A549 (cell line): Measurements from ENCODE around the gene CIAPIN1. TPM values are rescaled to one million over a fixed set of nuclear protein-coding genes. Genes with fewer than 3 reads are reported as not detected.

Source experiments
- ATAC-seq, 2 experiments: fragments of 200-7000 bp in 1 of 2; fragments of >200 bp in 1 of 2; cut with Nextera tagmentation in 1 of 2; cut with Tn5 transposase in 1 of 2; 3 replicates each; pipeline versions ENCODE4 v1.8.0 to v1.9.1; 2018 to 2020; ENCODE audit warnings: mild to moderate bottlenecking in 1 of 2, moderate library complexity in 1 of 2
- CTCF ChIA-PET: fragments of 300-600 bp; sonication (Branson Sonifier 250); formaldehyde crosslinking; extraction: SDS; loops from one replicate; lab custom pipeline; 2021; ENCODE audit warnings: antibody characterized with exemption, inconsistent platforms; lab: Yijun Ruan, JAX
- POLR2A ChIA-PET: fragments of 350-600 bp; formaldehyde crosslinking; extraction: SDS; loops from one replicate; lab custom pipeline; 2021; ENCODE audit warnings: antibody characterized with exemption, inconsistent platforms; lab: Yijun Ruan, JAX
- DNase-seq, 2 experiments: peaks; one replicate each; pipeline versions ENCODE4 v3.0.0 to v3.0.0-alpha.2; 2011 to 2016; ENCODE audit warnings: low read depth in 1 of 2, low spot score in 1 of 2
- FAIRE-seq: peaks from 2 replicates; lab custom pipeline; 2011; peaks lifted over from hg19 to GRCh38; lab: Jason Lieb, UNC
- H3K27ac ChIP-seq, 2 experiments: fragments of >200 bp; sonication (Bioruptor Twin); formaldehyde crosslinking; 3 replicates each; pipeline ENCODE4 v1.5.1; 2016 to 2017
- H3K4me1 ChIP-seq: fragments of >200 bp; sonication (Bioruptor Twin); formaldehyde crosslinking; 3 replicates; pipeline ENCODE4 v1.6.1; 2016
- H3K4me2 ChIP-seq: fragments of >200 bp; sonication (Bioruptor Twin); formaldehyde crosslinking; 3 replicates; pipeline ENCODE4 v1.6.1; 2016
- H3K4me3 ChIP-seq: fragments of >200 bp; sonication (Bioruptor Twin); formaldehyde crosslinking; 3 replicates; pipeline ENCODE4 v1.5.1; 2016
- H3K9me3 ChIP-seq: fragments of >200 bp; sonication (Bioruptor Twin); formaldehyde crosslinking; 3 replicates; pipeline ENCODE4 v1.6.1; 2016
- CEBPB ChIP-seq, 2 experiments: fragments of >200 bp in 1 of 2; sonication (Bioruptor Twin) in 1 of 2; formaldehyde crosslinking in 1 of 2; IDR thresholded peaks; 2 replicates each; pipeline ENCODE4 v1.6.1; 2012 to 2016
- CHD4 ChIP-seq: fragments of 200-600 bp; sonication (generic); IDR thresholded peaks from 2 replicates; pipeline ENCODE4 v1.6.1; 2016; ENCODE audit warnings: antibody characterized with exemption, mild to moderate bottlenecking, borderline replicate concordance
- EHF ChIP-seq: fragments of 250-450 bp; sonication (Bioruptor Pico); IDR thresholded peaks from 2 replicates; pipeline ENCODE4 v1.5.0; 2020; ENCODE audit warnings: mild to moderate bottlenecking
- EHMT2 ChIP-seq: fragments of 200-600 bp; sonication (generic); IDR thresholded peaks from 2 replicates; pipeline ENCODE4 v1.6.1; 2016; ENCODE audit warnings: antibody characterized with exemption, low read depth, mild to moderate bottlenecking, moderate library complexity
- EP300 ChIP-seq, 2 experiments: fragments of >200 bp; sonication (Bioruptor Twin); formaldehyde crosslinking; IDR thresholded peaks; 2 replicates in 1 of 2; 3 replicates in 1 of 2; pipeline ENCODE4 v1.6.1; 2016 to 2017
- FOSL2 ChIP-seq, 2 experiments: fragments of 450-650 bp in 1 of 2; fragments of >200 bp in 1 of 2; sonication (Bioruptor Twin) in 1 of 2; formaldehyde crosslinking; IDR thresholded peaks; 2 replicates each; pipeline versions ENCODE4 v1.5.0 to v1.6.1; 2016 to 2020; ENCODE audit warnings: mild to moderate bottlenecking in 1 of 2, moderate library complexity in 1 of 2
- FOXS1 ChIP-seq: fragments of 250-450 bp; sonication (Bioruptor Pico); IDR thresholded peaks from 2 replicates; pipeline ENCODE4 v1.5.0; 2020; ENCODE audit warnings: mild to moderate bottlenecking, moderate library complexity
- HDAC2 ChIP-seq: fragments of 200-600 bp; sonication (generic); IDR thresholded peaks from 2 replicates; pipeline ENCODE4 v1.6.1; 2016
- HEYL ChIP-seq: fragments of 250-450 bp; sonication (Bioruptor Pico); IDR thresholded peaks from 2 replicates; pipeline ENCODE4 v1.8.0; 2021; ENCODE audit warnings: mild to moderate bottlenecking, moderate library complexity
- HOXB13 ChIP-seq: fragments of 250-450 bp; sonication (Bioruptor Pico); IDR thresholded peaks from 2 replicates; pipeline ENCODE4 v1.5.0; 2020; ENCODE audit warnings: low read depth, mild to moderate bottlenecking, moderate library complexity
- HOXB5 ChIP-seq: fragments of 250-450 bp; sonication (Bioruptor Pico); IDR thresholded peaks from 2 replicates; pipeline ENCODE4 v1.5.0; 2020; ENCODE audit warnings: mild to moderate bottlenecking, moderate library complexity
- JUN ChIP-seq, 2 experiments: fragments of >200 bp; sonication (Bioruptor Twin); formaldehyde crosslinking; IDR thresholded peaks; 2 replicates in 1 of 2; 3 replicates in 1 of 2; pipeline ENCODE4 v1.6.1; 2016 to 2017
- KDM5A ChIP-seq: fragments of 200-600 bp; sonication (generic); IDR thresholded peaks from 2 replicates; pipeline ENCODE4 v1.6.1; 2016; ENCODE audit warnings: antibody characterized with exemption, mild to moderate bottlenecking
- MAFK ChIP-seq: fragments of 450-650 bp; IDR thresholded peaks from 2 replicates; pipeline ENCODE4 v1.6.1; 2014; ENCODE audit not compliant: partially characterized antibody
- MAZ ChIP-seq: fragments of 150-350 bp; IDR thresholded peaks from 2 replicates; pipeline ENCODE4 v1.6.1; 2014; ENCODE audit warnings: antibody characterized with exemption, low read depth, low read length, borderline replicate concordance
- MYC ChIP-seq: IDR thresholded peaks from 2 replicates; pipeline ENCODE4 v1.6.1; 2012; ENCODE audit warnings: mild to moderate bottlenecking, inconsistent platforms, low read length, improper control_type of control experiment, borderline replicate concordance
- NFE2L2 ChIP-seq: fragments of 150-350 bp; conservative IDR thresholded peaks from 2 replicates; pipeline ENCODE4 v1.6.1; 2014; ENCODE audit warnings: low read length
- NPAS2 ChIP-seq: fragments of 250-450 bp; sonication (Bioruptor Pico); IDR thresholded peaks from 2 replicates; pipeline ENCODE4 v1.8.0; 2022; ENCODE audit warnings: mild to moderate bottlenecking, moderate library complexity, borderline replicate concordance
- PHF8 ChIP-seq: fragments of 200-600 bp; sonication (generic); IDR thresholded peaks from 2 replicates; pipeline ENCODE4 v1.6.1; 2016; ENCODE audit warnings: low read depth, mild to moderate bottlenecking, antibody characterized with exemption, moderate library complexity, borderline replicate concordance
- POLR2AphosphoS2 ChIP-seq: conservative IDR thresholded peaks from 2 replicates; pipeline ENCODE4 v1.6.1; 2012; ENCODE audit warnings: low read length, improper control_type of control experiment, inconsistent platforms
- RAD21 ChIP-seq, 2 experiments: fragments of >200 bp in 1 of 2; sonication (Bioruptor Twin) in 1 of 2; formaldehyde crosslinking in 1 of 2; IDR thresholded peaks in 1 of 2; conservative IDR thresholded peaks in 1 of 2; 2 replicates in 1 of 2; 3 replicates in 1 of 2; pipeline ENCODE4 v1.6.1; 2012 to 2018; ENCODE audit warnings: inconsistent platforms in 1 of 2
- RARB ChIP-seq: fragments of 250-450 bp; sonication (Bioruptor Pico); IDR thresholded peaks from 2 replicates; pipeline ENCODE4 v1.8.0; 2021; ENCODE audit warnings: mild to moderate bottlenecking, moderate library complexity
- RFX5 ChIP-seq: fragments of 450-650 bp; IDR thresholded peaks from 2 replicates; pipeline ENCODE4 v1.7.1; 2014; ENCODE audit warnings: antibody characterized with exemption, mild to moderate bottlenecking, moderate library complexity
- RNF2 ChIP-seq: fragments of 200-600 bp; sonication (generic); IDR thresholded peaks from 2 replicates; pipeline ENCODE4 v1.6.1; 2016; ENCODE audit warnings: low read depth, mild to moderate bottlenecking, antibody characterized with exemption, moderate library complexity, borderline replicate concordance
- SMC3 ChIP-seq: fragments of >200 bp; sonication (Bioruptor Twin); formaldehyde crosslinking; IDR thresholded peaks from 3 replicates; pipeline ENCODE4 v1.6.1; 2018; ENCODE audit warnings: inconsistent platforms
- SREBF2 ChIP-seq: fragments of 450-650 bp; IDR thresholded peaks from 2 replicates; pipeline ENCODE4 v1.6.1; 2014; ENCODE audit warnings: mild to moderate bottlenecking, moderate library complexity
- TP53 ChIP-seq: fragments of 250-450 bp; sonication (Bioruptor Pico); IDR thresholded peaks from 2 replicates; pipeline ENCODE4 v1.5.0; 2021; ENCODE audit warnings: mild to moderate bottlenecking, moderate library complexity
- ZC3H11A ChIP-seq: fragments of 450-650 bp; IDR thresholded peaks from 2 replicates; pipeline ENCODE4 v1.6.1; 2014; ENCODE audit warnings: antibody characterized with exemption, mild to moderate bottlenecking
- ZFP36 ChIP-seq: fragments of 450-650 bp; IDR thresholded peaks from 2 replicates; pipeline ENCODE4 v1.6.1; 2014; ENCODE audit warnings: borderline replicate concordance; ENCODE audit not compliant: partially characterized antibody
- ZNF302 ChIP-seq: fragments of 250-450 bp; sonication (Bioruptor Pico); IDR thresholded peaks from 2 replicates; pipeline ENCODE4 v1.9.0; 2021; ENCODE audit warnings: inconsistent platforms, mild to moderate bottlenecking, moderate library complexity
- WGBS: methylation state at CpG from one replicate; pipeline ENCODE4 v1.1.6; 2017; ENCODE audit errors: missing lambda C conversion rate; 5-methylcytosine and 5-hydroxymethylcytosine counted together
- polyA minus RNA-seq: library from RNA; depleted of rRNA, polyadenylated mRNA; stranded (reverse); fragments of >200 nt; gene quantifications from 2 replicates; pipeline ENCODE4 v1.2.3, GENCODE V29; 2011; rRNA and poly(A)+ RNA removed
- polyA plus RNA-seq, 4 experiments: library from polyadenylated mRNA; depleted of rRNA in 3 of 4; stranded (reverse); fragments of >200 nt; fragmentation: RNase III in 1 of 4; extraction: RNeasy Plus Mini Kit Qiagen cat#74134 plus additional on column Dnase treatment in 1 of 4; gene quantifications; 2 replicates in 3 of 4; 3 replicates in 1 of 4; pipeline ENCODE4 v1.2.3, GENCODE V29; 2011 to 2017
- TF ChIP-seq, protein P1 (sequence below): IDR thresholded peaks from 2 replicates; pipeline ENCODE4 v1.6.1; 2012; ENCODE audit warnings: low read depth, borderline replicate concordance
- TF ChIP-seq, protein P2 (sequence below): fragments of >200 bp; sonication (Bioruptor Twin); formaldehyde crosslinking; IDR thresholded peaks from 2 replicates; pipeline ENCODE4 v1.6.1; 2016
- TF ChIP-seq, protein P3 (sequence below): fragments of >200 bp; sonication (Bioruptor Twin); formaldehyde crosslinking; IDR thresholded peaks from 3 replicates; pipeline ENCODE4 v1.5.1; 2016
- TF ChIP-seq, protein P4 (sequence below): fragments of >200 bp; sonication (Bioruptor Twin); formaldehyde crosslinking; IDR thresholded peaks from 3 replicates; pipeline ENCODE4 v1.6.1; 2016
- TF ChIP-seq, protein P5 (sequence below): fragments of 150-350 bp; IDR thresholded peaks from 2 replicates; pipeline ENCODE4 v1.6.1; 2014; ENCODE audit warnings: low read depth, mild to moderate bottlenecking, low read length

CIAPIN1 gene
- 101 and 114 TPM in 2 replicates for polyA plus RNA-seq (2011; rRNA removed)
- 66.5 and 75.6 TPM in 2 replicates for polyA plus RNA-seq (2012; cell fraction: cytosol; rRNA removed)
- 49.6 and 75.2 TPM in 2 replicates for polyA plus RNA-seq (2012; cell fraction: nucleus; rRNA removed)
- polyA plus RNA-seq (2017; fragmentation: RNase III; extraction: RNeasy Plus Mini Kit Qiagen cat#74134 plus additional on column Dnase treatment) = 69.1 to 75.0 TPM (median 71.5 TPM) in 3 replicates
- polyA minus RNA-seq = 49.6 and 60.0 TPM in 2 replicates

DNA sequence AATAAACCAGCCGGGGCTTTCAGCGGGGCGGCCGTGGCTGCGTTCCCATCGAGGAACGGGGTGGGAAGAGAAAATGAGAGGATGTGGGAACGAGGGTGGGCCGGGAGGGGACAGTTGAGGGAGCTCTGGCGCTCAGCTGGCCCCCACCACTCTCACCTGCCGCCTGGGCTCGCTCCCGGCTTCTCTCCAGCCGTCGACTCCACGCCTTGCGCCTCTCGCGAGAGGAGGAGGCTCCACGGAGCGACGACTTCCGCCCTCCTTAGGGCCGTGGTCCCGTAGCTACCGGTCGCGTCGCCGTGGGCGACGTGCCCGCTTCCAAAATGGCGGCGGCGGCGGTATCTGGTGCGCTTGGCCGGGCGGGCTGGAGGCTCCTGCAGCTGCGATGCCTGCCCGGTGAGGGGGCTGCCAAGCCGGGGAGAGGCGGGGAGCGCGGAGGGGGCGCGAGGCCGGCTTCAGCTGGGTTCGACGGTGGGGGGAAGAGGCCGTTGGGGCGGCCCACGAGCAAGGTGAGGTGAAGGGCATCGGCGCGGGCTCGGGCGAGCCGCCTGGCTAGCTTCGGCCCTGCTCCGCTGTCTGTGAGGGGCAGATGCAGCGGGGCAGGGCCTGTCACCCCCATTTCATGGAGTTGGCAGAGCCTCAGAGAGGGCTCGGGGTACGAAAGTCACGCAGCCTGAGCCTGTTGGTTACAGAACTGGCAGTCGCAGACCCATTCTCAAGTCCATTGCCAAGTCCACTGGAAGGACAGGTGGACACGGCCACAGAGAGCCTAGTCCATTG, at the start of gene CIAPIN1, which contains the start of gene COQ9:
CIAPIN1 (minus strand) TSS at position 200 of the 777 bp plus-strand sequence. CDS start 6,457 bp downstream, outside the sequence.
COQ9 (plus strand) TSS at position 294 of the 777 bp plus-strand sequence; CDS start at position 321, 27 bp downstream.
- H3K4me2 ChIP-seq = peak within 1 kb of the TSS; percentile 97
- peak within 1 kb of the TSS; percentile 96 for H3K4me3 ChIP-seq
- ChIA-PET CTCF (interaction anchor here (0.7 to 3.3 kb wide), 12 partner anchors 8 to 147 kb away, joined by 3 to 20 read pairs (median 4); partner anchors contain the start of gene POLR2C), POLR2A (interaction anchor here (0.8 to 1.9 kb wide), 18 partner anchors 9 to 261 kb away, joined by 3 to 21 read pairs (median 4); partner anchors contain the start of genes POLR2C, PSME3IP1 and RSPRY1)
- DNase-seq (peak; percentile 89 to 93), FAIRE-seq (no peak), ATAC-seq (peak; percentile 100)
- no peaks in the 10 kb centered on the region for H3K9me3 ChIP-seq
- under 1% methylated on average over 16 of the region's 68 CpGs for WGBS
- H3K27ac ChIP-seq = peak within 1 kb of the TSS; percentile 99
- H3K4me1 ChIP-seq = peaks cover 27% of the 10 kb centered on the region
- TF ChIP-seq POLR2AphosphoS2 (no peak), SMC3 (no peak), HDAC2 (no peak), RNF2 (no peak), PHF8 (peak; percentile 82), RFX5 (no peak), KDM5A (peak; percentile 83), FOSL2 (IDR thresholded peaks at IDR 0.05) (no peak), FOSL2 (CRISPR knock-in tag; IDR thresholded peaks at IDR 0.05) (no peak), EHF (CRISPR knock-in tag) (no peak), RARB (CRISPR knock-in tag) (no peak), HOXB13 (CRISPR knock-in tag) (no peak), RAD21 (conservative IDR thresholded peaks at IDR 0.05 in 1 of 2, IDR thresholded peaks at IDR 0.05 in 1 of 2) (0 out of 5 replicates have a peak, but pooled peaks of 1 of the 2 experiments have one; percentile 10), MAFK (no peak), HEYL (CRISPR knock-in tag) (no peak), HOXB5 (no peak), NFE2L2 (no peak), CEBPB (IDR thresholded peaks at IDR 0.05) (no peak), EP300 (IDR thresholded peaks at IDR 0.05) (no peak), SREBF2 (no peak), ZNF302 (no peak), MAZ (no peak), EHMT2 (no peak), TP53 (CRISPR knock-in tag) (0 out of 2 replicates have a peak, but pooled peaks have one; percentile 12), MYC (no peak), NPAS2 (no peak), CHD4 (no peak), FOXS1 (CRISPR knock-in tag) (no peak), ZC3H11A (no peak), JUN (IDR thresholded peaks at IDR 0.05) (peak; percentile 60 to 97), ZFP36 (no peak)
- TF ChIP-seq, protein P1, sequence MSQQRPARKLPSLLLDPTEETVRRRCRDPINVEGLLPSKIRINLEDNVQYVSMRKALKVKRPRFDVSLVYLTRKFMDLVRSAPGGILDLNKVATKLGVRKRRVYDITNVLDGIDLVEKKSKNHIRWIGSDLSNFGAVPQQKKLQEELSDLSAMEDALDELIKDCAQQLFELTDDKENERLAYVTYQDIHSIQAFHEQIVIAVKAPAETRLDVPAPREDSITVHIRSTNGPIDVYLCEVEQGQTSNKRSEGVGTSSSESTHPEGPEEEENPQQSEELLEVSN = peak; percentile 53; the same call in 1 of the 2 replicates
- TF ChIP-seq, protein P2, sequence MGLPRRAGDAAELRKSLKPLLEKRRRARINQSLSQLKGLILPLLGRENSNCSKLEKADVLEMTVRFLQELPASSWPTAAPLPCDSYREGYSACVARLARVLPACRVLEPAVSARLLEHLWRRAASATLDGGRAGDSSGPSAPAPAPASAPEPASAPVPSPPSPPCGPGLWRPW = no peak
- TF ChIP-seq, protein P3, sequence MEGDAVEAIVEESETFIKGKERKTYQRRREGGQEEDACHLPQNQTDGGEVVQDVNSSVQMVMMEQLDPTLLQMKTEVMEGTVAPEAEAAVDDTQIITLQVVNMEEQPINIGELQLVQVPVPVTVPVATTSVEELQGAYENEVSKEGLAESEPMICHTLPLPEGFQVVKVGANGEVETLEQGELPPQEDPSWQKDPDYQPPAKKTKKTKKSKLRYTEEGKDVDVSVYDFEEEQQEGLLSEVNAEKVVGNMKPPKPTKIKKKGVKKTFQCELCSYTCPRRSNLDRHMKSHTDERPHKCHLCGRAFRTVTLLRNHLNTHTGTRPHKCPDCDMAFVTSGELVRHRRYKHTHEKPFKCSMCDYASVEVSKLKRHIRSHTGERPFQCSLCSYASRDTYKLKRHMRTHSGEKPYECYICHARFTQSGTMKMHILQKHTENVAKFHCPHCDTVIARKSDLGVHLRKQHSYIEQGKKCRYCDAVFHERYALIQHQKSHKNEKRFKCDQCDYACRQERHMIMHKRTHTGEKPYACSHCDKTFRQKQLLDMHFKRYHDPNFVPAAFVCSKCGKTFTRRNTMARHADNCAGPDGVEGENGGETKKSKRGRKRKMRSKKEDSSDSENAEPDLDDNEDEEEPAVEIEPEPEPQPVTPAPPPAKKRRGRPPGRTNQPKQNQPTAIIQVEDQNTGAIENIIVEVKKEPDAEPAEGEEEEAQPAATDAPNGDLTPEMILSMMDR = no peak
- TF ChIP-seq, protein P4, sequence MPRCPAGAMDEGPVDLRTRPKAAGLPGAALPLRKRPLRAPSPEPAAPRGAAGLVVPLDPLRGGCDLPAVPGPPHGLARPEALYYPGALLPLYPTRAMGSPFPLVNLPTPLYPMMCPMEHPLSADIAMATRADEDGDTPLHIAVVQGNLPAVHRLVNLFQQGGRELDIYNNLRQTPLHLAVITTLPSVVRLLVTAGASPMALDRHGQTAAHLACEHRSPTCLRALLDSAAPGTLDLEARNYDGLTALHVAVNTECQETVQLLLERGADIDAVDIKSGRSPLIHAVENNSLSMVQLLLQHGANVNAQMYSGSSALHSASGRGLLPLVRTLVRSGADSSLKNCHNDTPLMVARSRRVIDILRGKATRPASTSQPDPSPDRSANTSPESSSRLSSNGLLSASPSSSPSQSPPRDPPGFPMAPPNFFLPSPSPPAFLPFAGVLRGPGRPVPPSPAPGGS = peak; percentile 88; the same call in 2 of the 3 replicates
- TF ChIP-seq, protein P5, sequence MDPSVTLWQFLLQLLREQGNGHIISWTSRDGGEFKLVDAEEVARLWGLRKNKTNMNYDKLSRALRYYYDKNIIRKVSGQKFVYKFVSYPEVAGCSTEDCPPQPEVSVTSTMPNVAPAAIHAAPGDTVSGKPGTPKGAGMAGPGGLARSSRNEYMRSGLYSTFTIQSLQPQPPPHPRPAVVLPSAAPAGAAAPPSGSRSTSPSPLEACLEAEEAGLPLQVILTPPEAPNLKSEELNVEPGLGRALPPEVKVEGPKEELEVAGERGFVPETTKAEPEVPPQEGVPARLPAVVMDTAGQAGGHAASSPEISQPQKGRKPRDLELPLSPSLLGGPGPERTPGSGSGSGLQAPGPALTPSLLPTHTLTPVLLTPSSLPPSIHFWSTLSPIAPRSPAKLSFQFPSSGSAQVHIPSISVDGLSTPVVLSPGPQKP = no peak
